PC-9 (cell line): Measurements from ENCODE around the gene VPS8. TPM values are rescaled to one million over a fixed set of nuclear protein-coding genes. Genes with fewer than 3 reads are reported as not detected.

Source experiments
- BruUV-seq: library from RNA; stranded (reverse); fragments of 400-500 nt; replicated peaks from 2 replicates; lab custom pipeline; 2021; lab: Mats Ljungman, UMichigan
- CTCF ChIA-PET: fragments of 300-600 bp; sonication (Branson Sonifier 250); formaldehyde crosslinking; loops from one replicate; lab custom pipeline; 2022; ENCODE audit warnings: antibody characterized with exemption; lab: Charles Lee
- POLR2A ChIA-PET: fragments of 300-600 bp; sonication (Branson Sonifier 250); formaldehyde crosslinking; loops from one replicate; lab custom pipeline; 2022; ENCODE audit warnings: antibody characterized with exemption; ENCODE audit not compliant: unreplicated experiment; lab: Charles Lee
- DNase-seq, 2 experiments: peaks; one replicate each; pipeline versions ENCODE4 v3.0.0 to v3.0.0-alpha.2; 2015 to 2022; ENCODE audit warnings: mixed read lengths in 1 of 2
- H2AFZ ChIP-seq: fragments of 200-600 bp; sonication (generic); 2 replicates; pipeline ENCODE4 v1.8.1; 2017; ENCODE audit warnings: antibody characterized with exemption
- H3F3A ChIP-seq: fragments of 200-600 bp; sonication (generic); 2 replicates; pipeline ENCODE4 v1.8.1; 2017; ENCODE audit warnings: antibody characterized with exemption, mild to moderate bottlenecking, low read depth; ENCODE audit not compliant: insufficient read depth
- H3K27ac ChIP-seq: fragments of 200-600 bp; sonication (generic); 2 replicates; pipeline ENCODE4 v1.6.1; 2016; ENCODE audit warnings: mixed run types
- H3K27me3 ChIP-seq: fragments of 200-600 bp; sonication (generic); 2 replicates; pipeline ENCODE4 v1.6.1; 2016; ENCODE audit warnings: low read depth, mixed run types; ENCODE audit not compliant: insufficient read depth
- H3K36me3 ChIP-seq: fragments of 200-600 bp; sonication (generic); 2 replicates; pipeline ENCODE4 v1.6.1; 2016; ENCODE audit warnings: low read depth, mixed run types
- H3K4me1 ChIP-seq: fragments of 200-600 bp; sonication (generic); replicated peaks from 2 replicates; pipeline ENCODE4 v1.6.1; 2016; ENCODE audit warnings: mixed run types; ENCODE audit not compliant: insufficient read depth
- H3K4me2 ChIP-seq: fragments of 200-600 bp; sonication (generic); 2 replicates; pipeline ENCODE4 v1.6.1; 2017; ENCODE audit warnings: mixed run types
- H3K4me3 ChIP-seq: fragments of 200-600 bp; sonication (generic); 2 replicates; pipeline ENCODE4 v1.6.1; 2016; ENCODE audit warnings: mixed run types
- H3K79me2 ChIP-seq: fragments of 200-600 bp; sonication (generic); 2 replicates; pipeline ENCODE4 v1.6.1; 2017; ENCODE audit warnings: low read depth, mixed run types
- H3K9me2 ChIP-seq: fragments of 200-600 bp; sonication (generic); 2 replicates; pipeline ENCODE4 v1.8.1; 2017; ENCODE audit warnings: mild to moderate bottlenecking; ENCODE audit not compliant: insufficient read depth
- H3K9me3 ChIP-seq: fragments of 200-600 bp; sonication (generic); 2 replicates; pipeline ENCODE4 v1.8.1; 2016; ENCODE audit warnings: low read depth; ENCODE audit not compliant: insufficient read depth
- H4K20me1 ChIP-seq: fragments of 200-600 bp; sonication (generic); 2 replicates; pipeline ENCODE4 v1.8.1; 2017; ENCODE audit not compliant: insufficient read depth
- CTCF ChIP-seq: fragments of 200-600 bp; sonication (generic); conservative IDR thresholded peaks from 2 replicates; pipeline ENCODE4 v1.6.1; 2017; ENCODE audit warnings: mixed run types, antibody characterized with exemption, mild to moderate bottlenecking, moderate library complexity
- EZH2 ChIP-seq: fragments of 200-600 bp; sonication (generic); IDR thresholded peaks from 2 replicates; pipeline ENCODE4 v1.8.0; 2017; ENCODE audit warnings: antibody characterized with exemption, low read depth
- intact Hi-C: fragments of 100-400 bp; cut with micrococcal nuclease; formaldehyde crosslinking; loops from one replicate; pipeline ENCODE4 v1.10.0; 2022; ENCODE audit not compliant: unreplicated experiment
- total RNA-seq: library from RNA; stranded (reverse); gene quantifications from 2 replicates; pipeline ENCODE4 v1.2.3, GENCODE V29; 2021

VPS8 gene
- total RNA-seq, 1 experiment from 2014 or later = 80.8 TPM

GRCh38 chr3:185037801-185038200, 225.8 kb downstream of the VPS8 start:
- intact Hi-C loops = no loop called here
- H3K27ac ChIP-seq = no peak overlapping the region
- H3K4me1 ChIP-seq = no peaks in the 10 kb centered on the region
- no peaks in the 10 kb centered on the region for H3K9me3 ChIP-seq
- TF ChIP-seq CTCF = no peak
- no peak for TF ChIP-seq EZH2
- ChIA-PET POLR2A (no interaction called here), CTCF (no interaction called here)
- no peak overlapping the region for H2AFZ ChIP-seq
- H3K27me3 ChIP-seq = no peaks in the 10 kb centered on the region
- no peak overlapping the region for H3K4me3 ChIP-seq
- DNase-seq = no peak
- H3K36me3 ChIP-seq = no peaks in the 10 kb centered on the region
- H3F3A ChIP-seq = no peaks in the 10 kb centered on the region
- H4K20me1 ChIP-seq = no peaks in the 10 kb centered on the region
- H3K79me2 ChIP-seq = no peaks in the 10 kb centered on the region
- H3K9me2 ChIP-seq = no peaks in the 10 kb centered on the region; the same call in 1 of the 2 replicates
- H3K4me2 ChIP-seq = no peak overlapping the region
- no TSS peak for BruUV-seq

- no peaks in the 10 kb centered on the region for H3K4me1 ChIP-seq
- no peaks in the 10 kb centered on the region for H3F3A ChIP-seq
- no peaks in the 10 kb centered on the region for H3K9me2 ChIP-seq
- no peak for DNase-seq
- no peak overlapping the region for H3K4me3 ChIP-seq
- TF ChIP-seq CTCF (no peak), EZH2 (no peak)
- intact Hi-C loops = no loop called here
- H4K20me1 ChIP-seq = no peaks in the 10 kb centered on the region
- no peaks in the 10 kb centered on the region for H3K9me3 ChIP-seq
- H3K36me3 ChIP-seq = no peaks in the 10 kb centered on the region
- CTCF ChIA-PET = no interaction called here
- no peak overlapping the region for H3K27ac ChIP-seq
- no peaks in the 10 kb centered on the region for H3K79me2 ChIP-seq
- no peaks in the 10 kb centered on the region for H3K27me3 ChIP-seq
- BruUV-seq = no TSS peak
- no peak overlapping the region for H3K4me2 ChIP-seq
- POLR2A ChIA-PET = no interaction called here
- H2AFZ ChIP-seq = no peak overlapping the region
These were observed 228.5 kb downstream of the VPS8 start for GRCh38 chr3:185040425-185040824.

- no peaks in the 10 kb centered on the region for H3K4me1 ChIP-seq
- H3K36me3 ChIP-seq = no peaks in the 10 kb centered on the region
- no peak overlapping the region for H3K27ac ChIP-seq
- H3F3A ChIP-seq = no peaks in the 10 kb centered on the region
- ChIA-PET POLR2A (no interaction called here), CTCF (interaction anchor here (0.6 kb wide), 1 partner anchor 101 kb away, joined by 3 read pairs; no protein-coding TSS in a partner anchor)
- no peak overlapping the region for H3K4me3 ChIP-seq
- intact Hi-C loops = no loop called here
- H2AFZ ChIP-seq = no peak overlapping the region
- no peaks in the 10 kb centered on the region for H3K27me3 ChIP-seq
- H4K20me1 ChIP-seq = no peaks in the 10 kb centered on the region
- no TSS peak for BruUV-seq
- H3K9me3 ChIP-seq = no peaks in the 10 kb centered on the region
- no peaks in the 10 kb centered on the region for H3K9me2 ChIP-seq
- no peak for TF ChIP-seq EZH2
- TF ChIP-seq CTCF = no peak
- H3K79me2 ChIP-seq = no peaks in the 10 kb centered on the region
- no peak overlapping the region for H3K4me2 ChIP-seq
- DNase-seq = no peak
These were observed 229.6 kb downstream of the VPS8 start for GRCh38 chr3:185041540-185041939.
